Epithelial cell of esophagus (primary cell): ENCODE data around the gene RAPGEF6.

ENCODE experiments used
- DNase-seq: peaks from one replicate; pipeline ENCODE4 v3.0.0; 2010; ENCODE audit warnings: low read depth
- H3K4me3 ChIP-seq: 2 replicates; pipeline ENCODE4 v1.5.1; 2011; ENCODE audit warnings: mild to moderate bottlenecking, low read length, control low read depth
- TF ChIP-seq, protein P1 (sequence below): IDR thresholded peaks from 2 replicates; pipeline ENCODE4 v1.5.1; 2011; ENCODE audit warnings: low read depth, mild to moderate bottlenecking, low read length, control low read depth, inconsistent platforms; ENCODE audit not compliant: insufficient read depth; ENCODE audit errors: missing control alignments

Gene RAPGEF6

DNA sequence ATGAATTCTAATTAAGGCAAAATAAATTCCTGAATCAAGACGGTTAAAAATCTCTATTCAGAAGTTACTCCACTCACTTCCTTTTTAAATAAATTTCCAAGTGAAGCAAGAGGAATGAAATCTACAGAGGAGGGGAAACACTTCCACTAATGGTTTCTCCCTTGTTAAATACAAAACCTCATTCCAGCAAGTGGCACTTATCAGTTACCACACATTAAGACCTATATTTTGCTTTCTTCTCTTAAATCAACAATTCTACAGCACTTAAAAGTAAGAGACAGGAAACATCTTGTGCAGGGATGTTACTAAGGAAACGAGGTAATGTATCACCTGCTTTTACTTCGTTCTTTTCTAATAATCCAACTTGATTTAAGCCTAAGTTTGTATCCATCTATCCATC, 172.6 kb downstream of the RAPGEF6 start:
- no peak overlapping the region for H3K4me3 ChIP-seq
- DNase-seq = no peak

DNA sequence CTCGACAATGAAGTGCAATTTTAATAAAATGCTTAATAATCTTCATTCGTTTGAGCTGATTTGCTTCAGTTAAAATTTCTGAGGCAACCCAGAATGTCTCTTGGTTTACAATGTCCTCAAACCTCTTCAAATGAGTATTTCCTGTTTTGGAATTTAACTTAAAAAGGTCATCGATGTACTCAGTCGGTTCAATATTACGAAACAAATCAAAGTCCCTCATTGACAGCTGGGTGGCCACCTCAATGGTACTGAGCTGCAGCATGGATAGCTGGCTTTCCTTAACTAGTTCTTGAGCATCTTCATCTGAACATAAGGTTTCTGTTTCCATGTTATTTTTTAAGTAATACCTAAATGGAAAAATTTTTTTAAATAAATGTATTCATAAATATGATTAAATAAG, 173.3 kb downstream of the RAPGEF6 start:
- no peak overlapping the region for H3K4me3 ChIP-seq
- TF ChIP-seq, protein P1, sequence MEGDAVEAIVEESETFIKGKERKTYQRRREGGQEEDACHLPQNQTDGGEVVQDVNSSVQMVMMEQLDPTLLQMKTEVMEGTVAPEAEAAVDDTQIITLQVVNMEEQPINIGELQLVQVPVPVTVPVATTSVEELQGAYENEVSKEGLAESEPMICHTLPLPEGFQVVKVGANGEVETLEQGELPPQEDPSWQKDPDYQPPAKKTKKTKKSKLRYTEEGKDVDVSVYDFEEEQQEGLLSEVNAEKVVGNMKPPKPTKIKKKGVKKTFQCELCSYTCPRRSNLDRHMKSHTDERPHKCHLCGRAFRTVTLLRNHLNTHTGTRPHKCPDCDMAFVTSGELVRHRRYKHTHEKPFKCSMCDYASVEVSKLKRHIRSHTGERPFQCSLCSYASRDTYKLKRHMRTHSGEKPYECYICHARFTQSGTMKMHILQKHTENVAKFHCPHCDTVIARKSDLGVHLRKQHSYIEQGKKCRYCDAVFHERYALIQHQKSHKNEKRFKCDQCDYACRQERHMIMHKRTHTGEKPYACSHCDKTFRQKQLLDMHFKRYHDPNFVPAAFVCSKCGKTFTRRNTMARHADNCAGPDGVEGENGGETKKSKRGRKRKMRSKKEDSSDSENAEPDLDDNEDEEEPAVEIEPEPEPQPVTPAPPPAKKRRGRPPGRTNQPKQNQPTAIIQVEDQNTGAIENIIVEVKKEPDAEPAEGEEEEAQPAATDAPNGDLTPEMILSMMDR = no peak

More for the DNA sequence above, 172.6 kb downstream of the RAPGEF6 start:
- TF ChIP-seq, protein P1 = no peak

GRCh38 chr5:131460867-131461572, 174.0 kb downstream of the RAPGEF6 start:
- TF ChIP-seq, protein P1 = no peak
- no peak for DNase-seq
- H3K4me3 ChIP-seq = no peak overlapping the region

More for the DNA sequence above, 173.3 kb downstream of the RAPGEF6 start:
- no peak for DNase-seq

GRCh38 chr5:131460133-131460532, 174.9 kb downstream of the RAPGEF6 start:
- TF ChIP-seq, protein P1 = no peak
- DNase-seq = no peak
- no peak overlapping the region for H3K4me3 ChIP-seq

DNA sequence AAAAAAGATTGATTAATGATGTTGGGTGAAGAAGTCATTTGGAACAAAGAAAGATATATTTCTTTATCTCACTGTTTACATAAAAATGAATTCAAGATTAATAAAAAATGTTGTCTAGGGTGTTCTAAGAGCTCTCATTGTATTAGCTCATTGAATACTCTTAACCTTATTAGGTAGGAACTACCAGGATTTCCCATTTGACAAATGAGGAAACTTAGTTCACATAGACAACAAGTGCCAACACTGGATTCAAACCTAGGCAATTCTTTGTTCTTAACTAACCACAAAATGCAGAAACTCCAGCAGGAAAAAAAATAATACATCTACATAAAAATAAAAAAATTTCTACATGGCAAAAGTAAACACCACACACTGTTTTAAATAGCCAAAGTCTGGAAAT, 175.8 kb downstream of the RAPGEF6 start:
- TF ChIP-seq, protein P1 = no peak

GRCh38 chr5:131457193-131457592, 177.8 kb downstream of the RAPGEF6 start:
- no peak for DNase-seq
- no peak overlapping the region for H3K4me3 ChIP-seq
- TF ChIP-seq, protein P1 = no peak

More for the DNA sequence above, 175.8 kb downstream of the RAPGEF6 start:
- no peak for DNase-seq
- H3K4me3 ChIP-seq = no peak overlapping the region

DNA sequence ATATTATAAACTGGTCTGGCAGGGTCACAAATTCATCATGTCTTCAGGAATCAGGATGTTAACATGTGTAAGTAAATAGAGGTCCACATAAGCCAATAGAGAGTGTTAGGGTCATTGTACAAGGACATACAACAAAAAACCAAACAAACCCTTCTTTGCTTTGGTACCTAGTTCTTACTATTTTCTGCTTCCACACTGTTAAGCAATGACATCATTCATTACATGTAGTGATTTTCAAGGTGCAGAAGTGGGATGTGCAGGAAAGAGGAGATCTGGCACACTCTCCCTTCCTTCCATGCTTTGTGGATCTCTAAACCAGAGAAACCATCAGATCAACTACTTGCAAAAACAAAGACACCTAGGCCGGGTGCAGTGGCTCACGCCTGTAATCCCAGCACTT, 184.1 kb downstream of the RAPGEF6 start:
- TF ChIP-seq, protein P1 = no peak
- no peak for DNase-seq
- no peak overlapping the region for H3K4me3 ChIP-seq
